NCI-H446 treated with DMSO at 0.1 percent for 48 hours (cell line): ENCODE data around the gene MMP20.

ENCODE experiments used
- DNase-seq: peaks from one replicate; lab custom pipeline; 2025; lab: John Stamatoyannopoulos, UW

Gene MMP20

GRCh38 chr11:102623128-102623527 lies 2.0 kb downstream of the MMP20 start:
- no peak for DNase-seq

GRCh38 chr11:102622258-102622657 lies 2.9 kb downstream of the MMP20 start:
- no peak for DNase-seq

- DNase-seq = no peak
Observed at GRCh38 chr11:102620818-102621561, 4.1 kb downstream of the MMP20 start.

DNA sequence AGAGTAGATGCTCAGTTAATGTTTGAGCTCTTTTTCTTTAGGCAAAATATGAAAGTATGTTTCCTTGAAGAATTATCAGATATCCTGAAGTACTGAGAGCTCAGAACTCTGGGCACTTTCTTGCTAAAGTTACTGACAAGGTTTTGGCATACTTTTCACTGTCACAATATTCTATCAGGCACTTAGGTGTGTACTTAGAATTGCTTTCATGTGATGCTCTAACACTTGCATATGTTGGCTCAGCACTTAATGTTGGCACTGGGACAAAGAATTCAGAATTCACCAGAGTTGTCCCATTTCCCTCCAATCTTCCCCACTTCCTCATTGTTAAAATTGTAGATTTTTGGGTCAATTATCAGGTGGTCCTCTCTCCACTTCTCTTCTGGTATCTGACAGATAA lies 5.0 kb downstream of the MMP20 start:
- no peak for DNase-seq

DNA sequence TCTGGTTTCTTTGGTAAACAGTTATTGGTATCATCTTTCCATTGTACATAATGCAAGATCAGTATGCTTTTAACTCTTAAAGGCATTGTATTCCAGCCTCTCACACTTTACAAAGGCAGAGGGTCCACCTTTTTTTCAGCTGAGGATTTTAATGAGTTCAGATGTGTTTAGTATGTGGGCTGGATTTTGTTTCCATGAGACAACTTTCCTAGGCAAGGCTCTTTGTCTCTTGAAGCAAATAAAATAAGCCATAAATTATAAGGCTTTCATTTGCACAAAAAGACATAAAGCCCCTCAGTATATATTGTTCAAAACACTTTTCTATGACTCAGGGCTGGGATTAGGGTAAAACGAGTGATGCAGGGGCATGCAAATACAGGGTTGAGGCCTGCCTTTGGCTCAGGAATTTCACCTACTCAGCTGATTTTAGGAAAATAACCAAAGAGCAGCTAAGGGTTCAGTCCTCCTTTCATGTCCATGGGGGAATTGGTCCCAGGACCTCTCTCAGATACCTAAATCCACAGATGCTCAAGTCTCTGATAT lies 7.6 kb downstream of the MMP20 start:
- DNase-seq = no peak

DNA sequence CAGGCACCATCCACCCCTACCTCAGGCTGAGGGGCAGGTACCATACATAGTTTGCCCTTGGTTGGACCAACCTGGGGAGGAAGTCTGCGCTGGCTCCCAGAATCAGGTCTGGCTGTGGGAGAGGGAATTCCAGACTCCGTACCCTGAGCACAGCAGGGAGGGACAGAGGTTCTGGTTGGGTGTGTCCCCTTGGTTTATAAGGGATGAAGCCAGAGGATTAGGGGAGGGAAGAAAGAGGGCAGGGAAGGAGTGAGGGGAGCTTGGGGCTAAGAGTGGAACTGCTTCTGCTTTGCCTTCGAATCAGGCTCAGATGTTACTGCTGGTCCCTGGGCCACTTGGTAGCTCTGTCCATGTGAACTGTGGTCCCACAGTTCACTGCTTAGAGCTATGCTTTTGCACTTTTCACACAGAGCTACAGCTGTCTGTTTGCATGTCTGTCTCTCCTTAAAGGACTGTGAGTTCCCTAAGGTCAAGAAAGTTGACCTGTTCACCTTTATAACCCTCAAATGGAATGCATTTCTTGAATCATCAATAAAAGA lies 9.2 kb downstream of the MMP20 start:
- DNase-seq = no peak

GRCh38 chr11:102615077-102615893 lies 9.8 kb downstream of the MMP20 start:
- DNase-seq = no peak

DNA sequence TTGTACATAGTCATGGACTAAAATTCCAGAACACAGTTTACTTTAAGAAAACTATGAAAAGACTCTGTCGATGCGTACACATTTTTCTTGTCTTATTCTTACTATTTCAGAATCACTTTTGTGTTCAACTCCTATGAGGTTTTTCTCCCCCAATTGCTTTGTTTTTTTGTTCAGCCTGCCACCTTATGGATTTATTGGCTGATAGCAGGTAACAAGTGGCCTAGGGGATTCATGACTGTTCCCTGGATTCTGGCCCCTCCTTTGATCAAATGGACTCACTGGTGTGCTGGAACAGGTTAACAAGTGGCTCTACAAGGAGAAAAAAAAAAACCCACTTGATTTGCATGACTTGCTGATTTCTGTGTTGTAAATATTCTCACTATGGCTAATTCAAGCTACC lies 10.6 kb downstream of the MMP20 start:
- no peak for DNase-seq

DNA sequence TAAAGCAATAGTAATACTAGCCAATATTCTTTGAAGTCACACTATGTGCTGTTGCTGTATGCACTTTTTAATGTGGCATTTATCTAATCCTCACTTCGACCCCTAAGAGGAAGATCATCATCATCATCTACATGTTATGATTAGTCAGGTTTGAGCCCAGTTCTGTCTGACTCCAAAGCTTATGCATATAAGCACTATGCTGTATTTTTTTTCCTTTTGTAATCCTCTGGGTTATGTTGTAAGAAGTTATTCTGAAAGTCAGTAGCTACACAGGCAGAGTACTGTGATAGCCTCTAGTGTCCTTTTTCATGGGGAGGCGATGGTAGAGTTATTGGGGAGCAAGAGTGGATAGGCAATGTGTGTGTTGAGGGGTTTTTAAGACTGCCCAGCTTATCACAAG lies 11.1 kb downstream of the MMP20 start:
- no peak for DNase-seq

- DNase-seq = no peak
Observed at GRCh38 chr11:102613450-102613849, 11.7 kb downstream of the MMP20 start.

DNA sequence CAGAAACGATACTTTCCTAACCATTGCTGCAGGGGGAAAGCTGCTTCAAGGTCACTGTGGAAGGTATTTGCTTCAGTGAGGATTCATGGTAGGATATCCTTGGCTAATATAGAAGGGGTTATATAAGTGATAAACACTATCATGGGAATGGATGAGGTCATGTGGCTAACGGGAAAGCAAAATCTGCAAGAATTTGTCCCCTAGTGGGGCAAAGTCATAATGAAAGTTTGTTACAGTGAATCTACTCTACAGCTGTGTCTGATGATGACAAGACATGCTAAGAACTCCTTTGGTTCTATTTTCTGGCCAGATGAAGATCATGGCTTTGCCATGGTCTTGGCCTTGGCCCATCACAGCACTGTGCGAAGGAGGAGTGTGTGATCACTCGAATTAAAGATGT lies 13.8 kb downstream of the MMP20 start:
- DNase-seq = no peak

DNA sequence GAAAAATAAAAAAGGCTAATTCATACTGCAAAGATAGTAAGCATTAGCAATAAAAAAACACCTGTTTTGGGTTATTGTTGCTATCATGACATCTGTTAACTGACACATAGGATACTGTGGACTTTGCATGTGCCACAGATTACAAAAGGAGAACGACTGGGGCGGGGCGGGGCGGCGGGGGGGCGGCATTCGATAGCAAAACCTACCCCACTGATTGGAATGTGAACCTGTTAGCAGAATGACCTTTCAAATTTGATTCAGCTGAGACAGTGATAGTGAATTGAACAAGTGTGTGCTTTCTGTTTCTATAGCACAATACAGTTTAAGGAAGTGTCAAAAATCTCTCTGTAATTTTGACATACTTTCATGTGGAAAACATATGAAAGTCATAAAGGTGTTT lies 14.9 kb downstream of the MMP20 start:
- no peak for DNase-seq

GRCh38 chr11:102608699-102609098 lies 16.4 kb downstream of the MMP20 start:
- no peak for DNase-seq

DNA sequence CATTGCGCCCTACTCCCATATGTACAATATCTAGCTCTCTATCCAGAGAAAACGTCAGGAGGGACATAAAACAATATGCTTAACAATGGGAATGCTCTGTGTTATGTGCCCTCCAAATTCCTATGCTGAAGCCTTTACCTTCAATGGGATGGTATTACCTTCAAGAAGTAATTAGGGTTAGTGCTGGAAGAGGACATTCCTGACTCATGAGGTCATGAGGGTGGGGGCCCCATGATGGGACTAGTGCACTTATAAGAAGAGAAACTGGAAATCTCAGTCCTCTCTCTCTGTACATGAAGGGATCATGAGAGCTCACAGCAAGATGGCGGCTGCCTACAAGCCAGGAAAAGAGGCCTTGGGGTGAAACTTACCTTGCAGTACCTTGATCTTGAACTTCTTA lies 20.3 kb downstream of the MMP20 start:
- no peak for DNase-seq

GRCh38 chr11:102604011-102604410 lies 21.1 kb downstream of the MMP20 start:
- DNase-seq = no peak

DNA sequence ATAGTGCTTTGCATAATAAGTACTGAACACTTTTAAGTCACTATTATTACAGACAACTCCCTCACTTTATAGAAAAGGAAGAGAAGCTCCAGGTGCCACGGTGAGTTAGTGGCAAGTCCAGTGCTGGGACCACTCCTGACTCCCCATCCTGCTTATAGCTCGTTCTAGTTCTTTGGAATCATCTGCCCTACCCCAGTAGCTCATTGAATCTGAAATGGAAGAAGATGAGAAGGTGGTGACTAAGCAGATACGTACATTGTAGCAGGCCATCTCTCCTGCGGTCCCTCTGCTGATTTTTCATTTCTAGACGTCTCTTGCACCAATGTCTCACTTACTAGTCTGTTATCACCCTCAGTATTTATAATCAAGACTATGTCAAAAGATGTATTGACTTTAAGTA lies 21.6 kb downstream of the MMP20 start:
- no peak for DNase-seq

DNA sequence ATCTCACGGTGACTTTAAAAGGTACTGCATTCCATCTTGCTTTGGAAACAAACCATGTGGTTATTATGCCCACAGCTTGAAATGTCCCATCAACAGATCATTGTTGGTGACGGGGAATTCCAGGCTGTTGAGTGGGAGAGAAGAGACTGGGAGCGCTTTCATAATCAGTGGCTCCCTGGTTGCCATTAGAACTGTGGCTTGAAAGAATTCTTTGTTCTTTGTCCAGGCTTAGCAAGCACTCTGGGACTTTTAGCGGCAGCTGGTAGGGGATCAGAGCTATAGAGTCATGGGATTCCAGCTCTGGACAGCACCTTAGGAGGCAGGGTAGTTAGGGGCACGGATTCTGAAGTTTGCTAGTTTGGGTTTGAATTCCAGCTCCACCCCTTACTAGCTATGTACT lies 22.0 kb downstream of the MMP20 start:
- DNase-seq = no peak

- DNase-seq = no peak
Observed at GRCh38 chr11:102600666-102601065, 24.5 kb downstream of the MMP20 start.

- DNase-seq = peak; percentile 8
Observed at GRCh38 chr11:102599642-102600261, 25.4 kb downstream of the MMP20 start.

- no peak for DNase-seq
Observed at GRCh38 chr11:102598272-102598671, 26.9 kb downstream of the MMP20 start.

GRCh38 chr11:102596578-102596977 lies 28.6 kb downstream of the MMP20 start:
- no peak for DNase-seq
